DMS53 treated with DMSO at 0.1 percent for 48 hours (cell line): ENCODE results near the gene NSD1.
"Not testable (repeated sequence)": the region's sequence is repeated elsewhere in the genome, so short reads cannot be mapped to it uniquely, and the experiment has no call there.

ENCODE experiments used
- DNase-seq: peaks from one replicate; lab custom pipeline; 2025; ENCODE audit not compliant: unreplicated experiment; lab: John Stamatoyannopoulos, UW

The NSD1 gene

GRCh38 chr5:177123789-177124485 is 9.6 kb upstream of the NSD1 start:
- no peak for DNase-seq

GRCh38 chr5:177124486-177124991 is 9.0 kb upstream of the NSD1 start:
- no peak for DNase-seq

DNA sequence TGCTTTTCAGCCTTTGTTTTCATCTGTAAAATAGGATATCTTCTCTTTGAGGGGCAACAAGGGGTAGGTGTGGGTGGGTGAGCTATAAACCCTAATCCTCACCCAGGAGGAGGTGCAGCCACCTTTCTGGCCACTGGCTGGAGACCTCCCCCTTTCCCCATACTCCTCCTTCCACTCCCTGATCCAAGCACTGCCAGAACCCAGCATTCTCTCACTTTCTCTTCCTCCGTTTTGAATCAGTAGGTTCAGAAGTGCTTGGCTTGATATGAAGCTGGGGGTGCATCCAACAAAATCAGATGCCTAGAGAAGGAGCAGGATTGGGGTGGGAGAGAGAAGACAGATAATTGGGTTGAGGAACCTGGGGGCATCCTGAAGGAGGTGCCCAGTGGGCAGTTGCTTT is 6.8 kb upstream of the NSD1 start:
- no peak for DNase-seq

DNA sequence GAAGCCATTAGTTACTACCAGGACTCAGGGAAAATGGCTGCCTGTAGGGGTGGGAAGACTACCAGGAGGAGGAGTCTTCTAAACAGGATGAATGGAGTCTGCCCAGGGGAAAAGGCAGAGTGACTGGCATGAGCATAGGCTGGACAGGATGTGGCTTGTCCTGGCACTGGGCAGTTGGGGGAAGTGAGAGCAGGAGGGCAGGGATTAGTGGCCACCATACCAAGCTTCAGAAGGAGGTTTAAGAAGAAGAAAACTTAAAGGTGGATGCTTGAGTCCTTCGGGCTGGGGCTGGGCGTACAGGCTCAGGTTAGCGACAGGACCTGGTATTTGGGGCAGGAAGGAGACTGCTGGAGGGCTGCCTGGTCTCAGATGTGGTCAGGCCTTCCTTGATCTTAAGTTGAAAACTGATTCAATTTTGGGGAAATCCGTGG is 5.0 kb upstream of the NSD1 start:
- no peak for DNase-seq

DNA sequence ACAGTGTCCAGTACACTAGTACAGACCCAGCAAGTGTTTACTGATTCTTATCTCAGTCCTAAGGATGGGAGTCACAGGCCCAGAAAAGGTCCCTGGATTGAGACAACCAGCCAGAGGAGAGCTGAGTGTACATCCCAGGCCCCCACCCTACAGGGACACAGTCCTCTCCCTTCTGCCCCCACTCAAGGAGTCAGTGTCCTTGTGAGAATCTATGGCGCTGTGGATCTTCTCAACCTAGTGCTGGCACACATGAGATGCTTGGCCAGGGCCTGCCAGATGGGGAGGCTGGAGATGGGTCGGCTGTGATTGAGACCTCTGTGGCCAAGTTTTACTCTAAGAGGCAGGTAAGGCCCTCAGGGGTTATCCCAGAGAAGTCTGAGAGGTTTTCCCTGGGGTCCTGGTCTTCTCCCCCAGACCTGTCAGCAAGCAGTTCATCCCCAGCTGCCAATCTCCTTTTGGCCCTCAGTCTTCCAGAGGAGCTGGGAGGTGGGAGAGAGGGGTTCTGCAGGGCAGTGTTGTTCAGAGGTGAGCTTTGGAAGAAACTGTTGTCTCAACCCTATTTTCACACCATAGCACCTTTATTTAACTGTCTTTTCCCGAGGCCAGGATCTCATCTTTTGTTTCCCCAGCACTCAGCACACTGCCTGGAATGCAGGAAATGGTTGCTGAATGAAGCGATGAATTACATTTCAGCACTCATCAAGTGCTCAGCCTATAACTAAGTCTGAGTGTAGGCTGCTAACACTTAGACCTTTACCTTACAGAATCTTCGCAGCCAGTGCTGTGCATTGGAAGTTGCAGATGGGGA is 3.2 kb upstream of the NSD1 start:
- DNase-seq = no peak

DNA sequence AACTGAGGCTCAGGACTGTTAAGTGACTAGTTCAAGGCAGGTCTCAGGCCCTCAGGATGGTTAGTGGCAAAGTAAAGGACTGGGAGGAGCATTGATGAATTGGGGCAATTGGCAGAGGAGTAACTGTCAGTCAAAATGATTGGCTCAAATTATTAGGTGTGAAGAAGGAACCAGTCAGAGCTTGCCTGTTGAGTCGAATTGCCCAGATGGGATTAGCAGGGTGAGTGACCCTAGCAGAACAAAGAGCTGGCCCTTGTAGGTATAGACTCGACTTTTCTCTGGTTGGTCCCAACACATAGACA is 2.6 kb upstream of the NSD1 start:
- DNase-seq = no peak

- DNase-seq = no peak
Measured at GRCh38 chr5:177131352-177132135, 2.0 kb upstream of the NSD1 start.

GRCh38 chr5:177132136-177133095 is 1.2 kb upstream of the NSD1 start:
- no peak for DNase-seq

- peak; percentile 16 for DNase-seq
Measured at GRCh38 chr5:177133853-177134696, 502 bp downstream of the NSD1 start.

DNA sequence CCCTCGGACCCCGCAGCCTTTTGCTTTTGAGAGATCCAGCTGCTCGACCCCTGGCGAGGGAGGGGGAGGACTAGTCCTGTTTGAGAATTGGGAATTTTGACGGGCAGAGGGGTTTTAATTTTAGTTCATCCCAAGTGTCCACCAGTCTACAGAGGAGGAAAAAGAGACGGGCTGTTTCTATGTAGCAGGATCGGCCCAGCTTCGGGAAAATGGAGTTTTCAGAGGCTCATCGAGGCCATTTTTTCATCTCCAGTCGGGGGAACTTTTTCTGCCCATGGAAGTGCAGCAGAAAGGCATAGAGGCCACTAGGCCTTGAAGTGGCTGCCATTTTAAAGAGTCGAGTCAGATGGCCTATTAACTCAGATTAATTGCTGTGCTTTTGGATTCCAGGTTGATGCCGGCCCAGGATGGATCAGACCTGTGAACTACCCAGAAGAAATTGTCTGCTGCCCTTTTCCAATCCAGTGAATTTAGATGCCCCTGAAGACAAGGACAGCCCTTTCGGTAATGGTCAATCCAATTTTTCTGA is 1.2 kb downstream of the NSD1 start:
- no peak for DNase-seq

DNA sequence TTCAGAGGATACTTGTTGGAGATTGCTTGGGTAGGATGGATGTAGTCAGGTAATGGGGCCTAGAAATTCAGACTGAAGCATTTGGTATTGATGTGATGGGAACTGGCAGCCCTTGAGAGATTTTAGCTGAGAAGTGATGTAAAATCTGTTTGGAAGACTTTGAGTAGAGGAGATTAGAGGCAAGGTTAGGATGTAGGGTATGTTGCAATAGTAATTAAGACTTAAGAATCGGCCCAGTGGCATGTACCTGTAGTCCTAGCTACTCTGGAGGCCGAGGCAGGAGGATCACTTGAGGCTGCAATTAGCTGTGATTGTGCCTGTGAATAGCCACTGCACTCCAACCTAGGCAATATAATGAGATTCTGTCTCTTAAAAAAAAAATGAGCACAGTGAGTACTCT is 6.7 kb downstream of the NSD1 start:
- DNase-seq = no peak

- no peak for DNase-seq
Measured at GRCh38 chr5:177141496-177141895, 7.9 kb downstream of the NSD1 start.

GRCh38 chr5:177142098-177142611 is 8.6 kb downstream of the NSD1 start:
- no peak for DNase-seq

DNA sequence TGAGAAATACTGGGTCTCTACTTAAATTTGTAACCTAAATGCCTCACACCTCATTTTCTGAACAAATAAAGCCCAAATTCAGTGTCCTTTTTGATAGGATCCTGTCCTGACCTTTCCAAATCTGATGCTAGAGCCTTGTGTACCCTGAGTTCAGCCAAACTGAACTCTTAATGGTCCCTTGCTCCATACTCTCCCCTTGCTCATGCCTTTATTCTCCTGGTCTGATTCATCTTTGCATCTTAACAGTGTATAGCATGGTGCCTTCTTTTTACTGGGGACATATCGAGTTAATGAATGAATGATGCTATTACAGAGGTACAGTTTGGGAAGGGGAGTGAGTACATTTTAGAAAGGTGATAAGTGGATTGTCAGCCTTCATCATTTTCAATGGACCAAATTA is 9.2 kb downstream of the NSD1 start:
- no peak for DNase-seq

GRCh38 chr5:177146891-177147638 is 13.5 kb downstream of the NSD1 start:
- DNase-seq = no peak

- DNase-seq = not testable (repeated sequence)
Measured at GRCh38 chr5:177150061-177150460, 16.5 kb downstream of the NSD1 start.

DNA sequence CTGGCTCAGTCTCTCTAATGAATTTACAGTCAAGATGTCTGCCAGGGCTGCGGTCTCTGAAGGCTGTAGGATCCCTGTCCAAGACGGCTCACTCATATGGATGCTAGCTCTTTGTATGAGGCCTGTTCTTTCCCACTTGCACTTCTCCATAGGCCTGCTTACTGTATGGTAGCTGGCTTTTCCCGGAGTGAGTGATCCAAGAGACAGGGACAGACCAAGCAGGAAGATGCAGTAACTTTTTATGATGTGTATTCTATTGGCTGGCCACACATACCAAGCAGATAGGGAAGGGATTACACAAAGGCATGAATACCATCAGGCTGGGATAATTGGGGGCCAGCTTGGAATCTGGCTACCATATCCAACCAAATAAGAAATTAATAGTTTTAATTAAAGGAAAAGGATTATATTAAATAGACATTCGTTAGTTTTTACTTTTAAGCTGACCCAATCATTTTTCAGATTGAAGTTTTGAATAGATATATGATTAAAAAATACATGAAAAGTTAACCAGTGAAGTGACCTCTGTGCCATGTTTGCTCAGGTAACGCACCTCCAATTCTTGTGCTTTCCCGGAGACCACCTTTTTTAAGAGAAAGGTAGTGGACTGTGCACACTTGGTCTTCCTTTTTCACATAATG is 20.6 kb downstream of the NSD1 start:
- DNase-seq = no peak

DNA sequence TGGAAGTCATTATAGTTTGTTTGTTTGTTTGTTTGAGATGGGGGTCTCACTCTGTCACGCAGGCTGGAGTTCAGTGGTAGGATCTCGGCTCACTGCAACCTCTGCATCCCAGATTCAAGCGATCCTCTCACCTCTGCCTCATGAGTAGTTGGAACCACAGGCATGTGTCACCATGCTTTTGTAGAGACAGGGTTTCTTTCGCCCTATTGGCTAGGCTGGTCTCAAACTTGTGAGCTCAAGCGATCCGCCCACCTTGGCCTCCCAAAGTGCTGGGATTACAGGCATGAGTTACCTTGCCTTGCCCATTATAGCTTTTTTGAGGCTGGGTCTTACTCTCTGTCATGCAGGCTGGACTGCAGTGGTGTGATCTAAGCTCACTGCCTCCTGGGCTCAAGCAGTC is 28.8 kb downstream of the NSD1 start:
- DNase-seq = no peak
